GM12872 (cell line): ENCODE measurements around the gene HDGFL2.

Source experiments
- CTCF ChIP-seq: IDR thresholded peaks from 3 replicates; pipeline ENCODE4 v1.5.1; 2011; ENCODE audit warnings: low read depth, mild to moderate bottlenecking, low read length, moderate library complexity; ENCODE audit not compliant: insufficient read depth

The HDGFL2 gene

GRCh38 chr19:4464815-4465581 is 7.1 kb upstream of the HDGFL2 start:
- no peak for TF ChIP-seq CTCF

DNA sequence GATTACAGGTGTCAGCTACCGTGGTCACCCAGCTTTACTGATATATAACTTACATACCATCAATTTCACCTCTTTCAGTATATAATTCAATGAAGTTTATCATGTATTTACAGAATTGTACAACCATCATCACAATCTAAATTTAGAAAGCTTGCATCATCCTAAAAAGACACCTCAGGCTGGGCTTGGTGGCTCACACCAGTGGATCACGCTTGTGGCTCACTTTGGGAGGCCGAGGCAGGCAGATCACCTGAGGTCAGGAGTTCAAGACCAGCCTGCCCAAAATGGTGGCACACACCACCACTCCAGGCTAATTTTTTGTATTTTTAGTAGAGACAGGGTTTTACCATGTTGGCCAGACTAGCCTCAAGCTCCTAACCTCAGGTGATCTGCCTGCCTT is 4.3 kb upstream of the HDGFL2 start:
- no peak for TF ChIP-seq CTCF

GRCh38 chr19:4471403-4472173 is 509 bp upstream of the HDGFL2 start:
- no peak for TF ChIP-seq CTCF

DNA sequence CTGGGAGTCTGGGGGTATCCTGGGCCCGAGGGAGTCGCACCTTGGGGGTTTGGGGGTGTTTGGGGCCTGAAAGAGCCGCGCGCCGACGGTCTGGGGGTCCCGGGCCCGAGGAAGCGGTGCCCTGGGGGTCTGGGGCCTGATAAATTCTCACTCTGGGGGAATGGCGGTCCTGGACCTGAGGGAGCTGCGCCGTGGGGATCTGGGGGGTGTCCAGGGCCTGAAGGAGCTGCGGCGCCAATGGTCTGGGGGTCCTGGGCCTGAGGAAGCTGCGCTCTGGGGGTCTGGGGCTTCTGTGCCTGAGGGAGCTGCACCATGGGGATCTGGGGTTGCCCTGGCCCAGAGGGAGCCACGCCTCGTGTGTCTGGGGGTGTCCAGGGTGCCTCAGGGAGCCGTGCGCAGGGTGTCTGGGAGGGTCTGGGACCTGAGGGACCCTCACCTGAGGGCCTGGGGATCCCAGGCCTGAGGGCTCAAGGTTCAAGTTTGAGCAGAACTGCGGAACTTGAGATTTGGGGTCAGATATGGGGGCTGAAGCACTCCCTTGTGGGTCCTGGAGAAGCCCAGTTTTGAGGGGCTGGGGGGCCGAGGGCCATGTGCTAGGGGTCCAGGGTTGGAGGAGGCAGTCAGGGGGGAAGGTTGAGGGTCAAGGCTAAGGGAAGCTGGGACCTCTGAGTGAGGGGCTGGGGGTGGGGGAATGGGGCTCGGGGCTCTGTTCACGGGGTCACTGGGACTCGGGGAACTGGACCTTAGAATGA is 1.1 kb downstream of the HDGFL2 start:
- TF ChIP-seq CTCF: no peak

DNA sequence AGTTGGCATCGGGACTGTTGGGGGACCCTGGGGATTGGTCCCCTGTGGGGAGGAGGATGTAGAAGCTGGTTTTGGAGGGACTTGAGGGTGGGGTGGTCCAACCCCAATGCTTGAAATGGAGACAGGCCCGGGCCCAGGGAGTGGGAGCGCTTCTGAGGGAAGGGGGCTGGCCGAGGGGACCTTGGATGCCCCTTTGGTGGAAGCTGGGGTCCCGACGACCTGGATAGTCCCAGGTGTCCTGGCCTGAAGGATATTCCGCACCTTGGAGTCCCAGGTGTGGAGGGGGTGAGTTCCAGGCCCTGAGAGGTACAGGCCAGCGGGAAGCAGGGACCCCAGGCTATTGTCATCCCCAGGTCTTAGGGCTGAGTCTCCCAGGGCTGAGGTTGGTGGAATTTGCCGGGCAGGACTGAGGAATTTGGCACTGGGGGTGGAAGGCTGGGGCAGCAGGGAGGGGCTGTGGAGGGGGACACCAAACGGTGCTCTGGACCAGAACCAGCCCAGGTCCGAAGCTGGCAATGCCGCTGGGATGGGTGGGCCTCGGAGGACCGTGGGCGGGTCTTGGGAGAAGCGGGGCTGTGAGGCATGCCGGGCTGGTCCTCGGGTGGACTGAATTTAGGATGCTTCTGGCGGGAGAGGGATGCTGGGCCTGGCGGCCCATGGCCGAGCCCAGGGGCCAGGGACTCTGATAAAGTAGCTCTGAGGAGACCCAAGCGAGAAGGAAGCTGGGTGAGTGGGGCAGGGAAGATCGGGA is 1.8 kb downstream of the HDGFL2 start:
- TF ChIP-seq CTCF: no peak

- TF ChIP-seq CTCF: no peak
Observed at GRCh38 chr19:4474514-4475022, 2.5 kb downstream of the HDGFL2 start.
